Neural progenitor cell (in vitro differentiated cells): ENCODE measurements around the gene NDUFB10.

Experiments
- CTCF ChIP-seq: fragments of 200-600 bp; sonication (generic); IDR thresholded peaks from 2 replicates; pipeline ENCODE4 v1.5.1; 2017; ENCODE audit warnings: antibody characterized with exemption, mild to moderate bottlenecking
- EZH2 ChIP-seq: fragments of 200-600 bp; sonication (generic); IDR thresholded peaks from 2 replicates; pipeline ENCODE4 v1.6.1; 2017; ENCODE audit warnings: antibody characterized with exemption, mild to moderate bottlenecking, moderate library complexity

GRCh38 chr16:1940273-1941161 is 18.8 kb upstream of the NDUFB10 start:
- no peak for TF ChIP-seq CTCF
- no peak for TF ChIP-seq EZH2
